Measurements from ENCODE around the gene ALDH1A3.

DNA sequence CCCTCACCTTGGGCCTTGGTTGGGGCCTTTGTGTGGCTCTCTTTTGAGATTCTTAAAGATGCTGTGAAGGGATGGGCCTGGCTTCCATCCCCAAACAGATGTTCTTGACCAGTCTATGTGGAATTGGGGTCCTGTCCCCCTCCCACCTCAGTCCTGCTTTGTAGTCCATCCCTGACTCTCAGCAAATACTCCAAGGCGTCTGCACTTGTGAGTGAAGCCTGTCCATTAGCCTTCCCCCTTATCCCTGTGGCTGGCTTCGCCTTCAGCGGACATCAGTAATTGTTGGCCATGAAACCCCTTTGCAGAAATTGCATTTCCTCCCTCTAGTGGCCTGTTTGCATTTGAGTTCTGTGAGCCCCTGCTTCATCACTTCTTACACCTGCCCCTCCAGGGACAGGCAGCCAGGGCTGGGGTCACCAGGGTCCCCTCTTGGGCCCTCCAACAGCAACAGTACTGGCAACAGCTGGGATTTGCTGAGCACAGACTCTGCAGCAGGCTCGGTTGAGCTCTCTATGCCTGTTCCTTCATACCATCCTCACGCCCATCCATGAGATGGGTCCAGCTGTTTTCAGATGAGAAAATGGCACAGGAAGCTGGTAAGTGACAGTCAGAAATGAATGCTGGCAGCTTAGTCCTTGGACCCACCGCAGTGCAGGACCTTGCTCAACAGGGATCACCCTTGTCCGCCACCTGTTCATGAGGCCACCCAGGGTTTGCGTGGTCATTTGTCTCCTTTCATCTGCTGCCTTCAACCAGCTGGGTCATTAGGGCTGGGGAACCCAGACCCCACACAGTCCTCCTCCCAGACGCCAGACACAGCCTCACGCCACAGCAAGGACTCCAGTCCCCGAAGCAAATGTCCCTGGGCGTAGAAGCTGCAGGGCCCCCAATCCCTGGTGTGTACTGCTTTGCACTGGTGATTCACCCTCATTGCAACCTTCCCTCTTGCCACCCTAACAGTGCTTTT is 30.6 kb downstream of the ALDH1A3 start:
- TF ChIP-seq POLR2A (IDR thresholded peaks at IDR 0.05) (no peak), POLR2AphosphoS5 (IDR thresholded peaks at IDR 0.05) (no peak), EP300 (IDR thresholded peaks at IDR 0.05) (no peak)
- TF ChIP-seq, protein P1, sequence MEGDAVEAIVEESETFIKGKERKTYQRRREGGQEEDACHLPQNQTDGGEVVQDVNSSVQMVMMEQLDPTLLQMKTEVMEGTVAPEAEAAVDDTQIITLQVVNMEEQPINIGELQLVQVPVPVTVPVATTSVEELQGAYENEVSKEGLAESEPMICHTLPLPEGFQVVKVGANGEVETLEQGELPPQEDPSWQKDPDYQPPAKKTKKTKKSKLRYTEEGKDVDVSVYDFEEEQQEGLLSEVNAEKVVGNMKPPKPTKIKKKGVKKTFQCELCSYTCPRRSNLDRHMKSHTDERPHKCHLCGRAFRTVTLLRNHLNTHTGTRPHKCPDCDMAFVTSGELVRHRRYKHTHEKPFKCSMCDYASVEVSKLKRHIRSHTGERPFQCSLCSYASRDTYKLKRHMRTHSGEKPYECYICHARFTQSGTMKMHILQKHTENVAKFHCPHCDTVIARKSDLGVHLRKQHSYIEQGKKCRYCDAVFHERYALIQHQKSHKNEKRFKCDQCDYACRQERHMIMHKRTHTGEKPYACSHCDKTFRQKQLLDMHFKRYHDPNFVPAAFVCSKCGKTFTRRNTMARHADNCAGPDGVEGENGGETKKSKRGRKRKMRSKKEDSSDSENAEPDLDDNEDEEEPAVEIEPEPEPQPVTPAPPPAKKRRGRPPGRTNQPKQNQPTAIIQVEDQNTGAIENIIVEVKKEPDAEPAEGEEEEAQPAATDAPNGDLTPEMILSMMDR (IDR thresholded peaks at IDR 0.05): no peak
